HepG2 (cell line): ENCODE results near the gene PANK2. TPM values are rescaled to one million over a fixed set of nuclear protein-coding genes. Genes with fewer than 3 reads are reported as not detected.

ENCODE experiments used
- AGO1 ChIP-seq: fragments of 200-400 bp; formaldehyde crosslinking; IDR thresholded peaks from 2 replicates; pipeline ENCODE4 v1.6.1; 2017; ENCODE audit warnings: mild to moderate bottlenecking, low read depth, low read length, moderate library complexity; ENCODE audit not compliant: poor library complexity, severe bottlenecking
- CREB3 ChIP-seq: sonication (generic); formaldehyde crosslinking; IDR thresholded peaks from 2 replicates; pipeline ENCODE4 v1.5.0; 2020; ENCODE audit warnings: missing genetic modification reagents
- EP300 ChIP-seq, 3 experiments: sonication (generic) in 1 of 3; formaldehyde crosslinking in 1 of 3; IDR thresholded peaks; 2 replicates each; pipeline versions ENCODE4 v1.5.1 to v1.6.1; 2011 to 2020; ENCODE audit warnings: low read depth in 2 of 3, low read length in 2 of 3, borderline replicate concordance in 1 of 3, improper control_type of control experiment in 1 of 3, mild to moderate bottlenecking in 1 of 3, missing genetic modification reagents in 1 of 3, moderate library complexity in 1 of 3
- FLYWCH1 ChIP-seq: sonication (generic); formaldehyde crosslinking; IDR thresholded peaks from 2 replicates; pipeline ENCODE4 v1.8.1; 2023; ENCODE audit warnings: mild to moderate bottlenecking, missing genetic modification reagents
- IRX3 ChIP-seq: sonication (generic); formaldehyde crosslinking; IDR thresholded peaks from 2 replicates; pipeline ENCODE4 v1.8.1; 2023; ENCODE audit warnings: mild to moderate bottlenecking, low read depth, missing genetic modification reagents, borderline replicate concordance
- MTF1 ChIP-seq: sonication (generic); formaldehyde crosslinking; IDR thresholded peaks from 2 replicates; pipeline ENCODE4 v1.5.0; 2020; ENCODE audit warnings: missing genetic modification reagents
- NR2F2 ChIP-seq: IDR thresholded peaks from 2 replicates; pipeline ENCODE4 v1.6.1; 2012; ENCODE audit warnings: low read depth, inconsistent platforms, borderline replicate concordance
- PBX3 ChIP-seq: sonication (generic); formaldehyde crosslinking; IDR thresholded peaks from 2 replicates; pipeline ENCODE4 v1.8.1; 2023; ENCODE audit warnings: missing genetic modification reagents, inconsistent platforms, borderline replicate concordance
- POLR2G ChIP-seq: fragments of 200-400 bp; formaldehyde crosslinking; IDR thresholded peaks from 2 replicates; pipeline ENCODE4 v1.6.1; 2018; ENCODE audit warnings: mild to moderate bottlenecking, low read depth, low read length, moderate library complexity
- SOX13 ChIP-seq, 3 experiments: fragments of 450-650 bp in 1 of 3; sonication (generic) in 1 of 3; formaldehyde crosslinking in 1 of 3; IDR thresholded peaks in 2 of 3; conservative IDR thresholded peaks in 1 of 3; 2 replicates each; pipeline versions ENCODE4 v1.5.0 to v1.6.1; 2016 to 2020; ENCODE audit warnings: antibody characterized with exemption in 1 of 3, mild to moderate bottlenecking in 1 of 3, missing compliant biosample characterization in 1 of 3, missing genetic modification reagents in 1 of 3, moderate library complexity in 1 of 3
- ZBTB10 ChIP-seq: sonication (generic); formaldehyde crosslinking; IDR thresholded peaks from 2 replicates; pipeline ENCODE4 v1.4.0; 2020; ENCODE audit warnings: missing genetic modification reagents, borderline replicate concordance
- ZBTB7A ChIP-seq: sonication (generic); formaldehyde crosslinking; IDR thresholded peaks from 2 replicates; pipeline ENCODE4 v1.8.0; 2022; ENCODE audit warnings: mild to moderate bottlenecking, missing genetic modification reagents
- ZFP90 ChIP-seq: sonication (generic); formaldehyde crosslinking; IDR thresholded peaks from 2 replicates; pipeline ENCODE4 v1.8.0; 2022; ENCODE audit warnings: missing genetic modification reagents, mild to moderate bottlenecking, inconsistent platforms, borderline replicate concordance
- ZNF232 ChIP-seq: sonication (generic); formaldehyde crosslinking; IDR thresholded peaks from 2 replicates; pipeline ENCODE4 v1.4.0; 2020; ENCODE audit warnings: missing genetic modification reagents, borderline replicate concordance
- ZNF275 ChIP-seq: sonication (generic); formaldehyde crosslinking; IDR thresholded peaks from 2 replicates; pipeline ENCODE4 v1.8.0; 2022; ENCODE audit warnings: missing genetic modification reagents, mild to moderate bottlenecking, inconsistent platforms, borderline replicate concordance
- ZNF317 ChIP-seq: sonication (generic); formaldehyde crosslinking; IDR thresholded peaks from 2 replicates; pipeline ENCODE4 v1.5.0; 2020; ENCODE audit warnings: mild to moderate bottlenecking, missing genetic modification reagents
- ZNF362 ChIP-seq: sonication (generic); formaldehyde crosslinking; IDR thresholded peaks from 2 replicates; pipeline ENCODE4 v1.4.0; 2020; ENCODE audit warnings: missing genetic modification reagents, mild to moderate bottlenecking, borderline replicate concordance
- ZNF737 ChIP-seq: sonication (generic); formaldehyde crosslinking; IDR thresholded peaks from 2 replicates; pipeline ENCODE4 v1.5.0; 2020; ENCODE audit warnings: missing genetic modification reagents, mild to moderate bottlenecking, borderline replicate concordance
- ZSCAN20 ChIP-seq: sonication (generic); formaldehyde crosslinking; IDR thresholded peaks from 2 replicates; pipeline ENCODE4 v1.4.0; 2020; ENCODE audit warnings: missing genetic modification reagents, mild to moderate bottlenecking, borderline replicate concordance
- ZSCAN29 ChIP-seq: sonication (generic); formaldehyde crosslinking; conservative IDR thresholded peaks from 2 replicates; pipeline ENCODE4 v1.4.0; 2020; ENCODE audit warnings: mild to moderate bottlenecking, missing genetic modification reagents
- polyA plus RNA-seq, 8 experiments: library from polyadenylated mRNA; depleted of rRNA in 3 of 8; stranded (reverse) in 7 of 8; unstranded in 1 of 8; fragments of >200 nt; fragmentation: Illumina TruSeq in 4 of 8; extraction: Trizol in 4 of 8; gene quantifications; 2 replicates each; pipeline versions ENCODE4 v1.2.1 to v1.2.3, GENCODE V29; 2011 to 2016; ENCODE audit warnings: low read depth in 4 of 8, missing spikeins in 1 of 8, mixed read lengths in 1 of 8; ENCODE audit not compliant: insufficient read depth in 1 of 8
- total RNA-seq, 5 experiments: library from RNA; depleted of rRNA; stranded (reverse); fragments of >200 nt; fragmentation: Illumina TruSeq; extraction: Trizol; gene quantifications; 2 replicates each; pipeline ENCODE4 v1.2.3, GENCODE V29; 2016; ENCODE audit warnings: low read depth in 1 of 5

The PANK2 gene
- total and polyA plus RNA-seq, 2 of the 13 experiments (the other 11 are each of a cell fraction or from before 2014, with no cell fraction given): 39.2 to 123 TPM

GRCh38 chr20:3846378-3846739, 42.8 kb upstream of the PANK2 start (continued):
- TF ChIP-seq SOX13 (IDR thresholded peaks at IDR 0.05) (no peak), SOX13 (CRISPR knock-in tag; conservative IDR thresholded peaks at IDR 0.05 in 1 of 2, IDR thresholded peaks at IDR 0.05 in 1 of 2) (0 out of 4 replicates have a peak, but pooled peaks of 1 of the 2 experiments have one; percentile 49), MTF1 (peak; percentile 87; the same call in 1 of the 2 replicates), ZSCAN20 (CRISPR knock-in tag) (peak; percentile 96), ZNF362 (CRISPR knock-in tag) (0 out of 2 replicates have a peak, but pooled peaks have one; percentile 14), POLR2G (no peak), ZNF737 (no peak), PBX3 (CRISPR knock-in tag) (0 out of 2 replicates have a peak, but pooled peaks have one; percentile 68), NR2F2 (no peak; the same call in 1 of the 2 replicates), CREB3 (CRISPR knock-in tag) (peak; percentile 72; the same call in 1 of the 2 replicates), AGO1 (no peak), ZNF232 (CRISPR knock-in tag) (peak; percentile 79; the same call in 1 of the 2 replicates), ZBTB10 (peak; percentile 77), ZFP90 (CRISPR knock-in tag) (0 out of 2 replicates have a peak, but pooled peaks have one; percentile 27), EP300 (IDR thresholded peaks at IDR 0.05; ENCODE audit: low read depth in 2 of 2, low read length in 2 of 2) (no peak), EP300 (CRISPR knock-in tag; IDR thresholded peaks at IDR 0.05; ENCODE audit: borderline replicate concordance) (peak; percentile 14; the same call in 1 of the 2 replicates), IRX3 (CRISPR knock-in tag) (no peak), ZNF317 (peak; percentile 50; the same call in 1 of the 2 replicates), FLYWCH1 (CRISPR knock-in tag) (no peak), ZBTB7A (peak; percentile 14; the same call in 1 of the 2 replicates), ZSCAN29 (peak; percentile 7; the same call in 1 of the 2 replicates), ZNF275 (CRISPR knock-in tag) (0 out of 2 replicates have a peak, but pooled peaks have one; percentile 94)
